Heart left ventricle (tissue), 13 donors: ENCODE data around the gene ACSF3.

Experiments used
- CTCF ChIP-seq, 12 donors: fragments of 200-600 bp; sonication (generic) in 4 of 12; IDR thresholded peaks; one replicate each; pipeline versions ENCODE4 v1.5.0 to v1.8.0; 2018 to 2022; ENCODE audit warnings: antibody characterized with exemption in 12 of 12, mild to moderate bottlenecking in 5 of 12
- POLR2A ChIP-seq, 2 donors: fragments of 450-650 bp; IDR thresholded peaks; one replicate each; pipeline ENCODE4 v1.6.1; 2017; ENCODE audit warnings: antibody characterized with exemption in 2 of 2, mild to moderate bottlenecking in 2 of 2, moderate library complexity in 2 of 2
- donor health status: ischemic (EF 13 %, LVEDD 7.1; RV severe dilation, severe dysfunction).
- donor health status: DM: no; HTN: yes; CAD: no.
- donor health status: DM: no; HTN: no; CAD: no.
- donor health status: ischemic (EF 25% LVEDD 6.9; RV normal size, moderate dysfunction).
- donor health status: ischemic (EF 25% LVEDD 5.7; RV mildly dilated, moderate dysfunction).
- donor health status: ischemic (EF 35%, LVEDD 5.7; RV mildly dilated, moderate dysfunction).
- donor health status: nonischemic (EF 11% LVEDD 7.7; RV severe dilation, severe dysfunction).
- donor health status: DM: yes; HTN: yes; CAD: no.
- donor health status: PGD.
- donor health status: ischemic (EF 29% LVEDD 5.4; RV normal size, mild dysfunction).
- donor health status: nonischemic (EF 23%, LVEDD 6.1; RV moderate dilation, normal function).

GRCh38 chr16:89044418-89045180, 49.1 kb upstream of the ACSF3 start:
- TF ChIP-seq CTCF (IDR thresholded peaks at IDR 0.05): no peak
- TF ChIP-seq POLR2A (IDR thresholded peaks at IDR 0.05): no peak
